MM.1S (cell line): Measurements from ENCODE around the gene GDPD5.
"Not testable (repeated sequence)": the region's sequence is repeated elsewhere in the genome, so short reads cannot be mapped to it uniquely, and the experiment has no call there.

Source experiments
- DNase-seq: peaks from one replicate; pipeline ENCODE4 v3.0.0-alpha.2; 2015
- H2AFZ ChIP-seq: fragments of 300-600 bp; sonication (generic); 2 replicates; pipeline ENCODE4 v1.6.0; 2016; ENCODE audit warnings: antibody characterized with exemption, low read length
- H3F3A ChIP-seq: fragments of 300-600 bp; sonication (generic); 2 replicates; pipeline ENCODE4 v1.6.1; 2016; ENCODE audit warnings: mild to moderate bottlenecking, antibody characterized with exemption, low read length, moderate library complexity, mixed read lengths; ENCODE audit not compliant: insufficient read depth
- H3K27ac ChIP-seq: fragments of 300-600 bp; sonication (generic); 2 replicates; pipeline ENCODE4 v1.5.1; 2016; ENCODE audit warnings: mild to moderate bottlenecking, low read length
- H3K27me3 ChIP-seq: fragments of 300-600 bp; sonication (generic); replicated peaks from 2 replicates; pipeline ENCODE4 v1.6.0; 2016; ENCODE audit warnings: low read length; ENCODE audit not compliant: insufficient read depth
- H3K36me3 ChIP-seq: fragments of 300-600 bp; sonication (generic); replicated peaks from 2 replicates; pipeline ENCODE4 v1.6.1; 2016; ENCODE audit warnings: mild to moderate bottlenecking, low read length, mixed read lengths; ENCODE audit not compliant: insufficient read depth
- H3K4me1 ChIP-seq: fragments of 300-600 bp; sonication (generic); 2 replicates; pipeline ENCODE4 v1.6.1; 2016; ENCODE audit warnings: low read length, mixed read lengths
- H3K4me2 ChIP-seq: fragments of 300-600 bp; sonication (generic); 2 replicates; pipeline ENCODE4 v1.6.0; 2016; ENCODE audit warnings: low read depth, low read length
- H3K4me3 ChIP-seq: fragments of 300-600 bp; sonication (generic); 2 replicates; pipeline ENCODE4 v1.5.1; 2016; ENCODE audit warnings: low read length, mixed read lengths
- H3K79me2 ChIP-seq: fragments of 300-600 bp; sonication (generic); 2 replicates; pipeline ENCODE4 v1.6.1; 2016; ENCODE audit warnings: mixed run types, low read length, mixed read lengths
- H3K9ac ChIP-seq: fragments of 300-600 bp; sonication (generic); 2 replicates; pipeline ENCODE4 v1.6.1; 2016; ENCODE audit warnings: low read length, mixed read lengths
- H3K9me2 ChIP-seq: fragments of 300-600 bp; sonication (generic); replicated peaks from 2 replicates; pipeline ENCODE4 v1.6.1; 2016; ENCODE audit warnings: mild to moderate bottlenecking, low read length, mixed read lengths; ENCODE audit not compliant: insufficient read depth
- H3K9me3 ChIP-seq: fragments of 300-600 bp; sonication (generic); replicated peaks from 2 replicates; pipeline ENCODE4 v1.6.1; 2016; ENCODE audit warnings: mild to moderate bottlenecking, low read length, mixed read lengths; ENCODE audit not compliant: insufficient read depth
- H4K20me1 ChIP-seq: fragments of 300-600 bp; sonication (generic); 2 replicates; pipeline ENCODE4 v1.6.1; 2016; ENCODE audit warnings: mild to moderate bottlenecking, low read length, moderate library complexity, mixed read lengths; ENCODE audit not compliant: insufficient read depth
- EZH2 ChIP-seq: fragments of 300-600 bp; sonication (generic); optimal IDR thresholded peaks from 2 replicates; pipeline ENCODE3; 2017; ENCODE audit warnings: low read depth, mild to moderate bottlenecking, antibody characterized with exemption, low read length, mixed read lengths
- EZH2phosphoT487 ChIP-seq: fragments of 300-600 bp; sonication (generic); IDR thresholded peaks from 2 replicates; pipeline ENCODE4 v1.6.1; 2018; ENCODE audit warnings: antibody characterized with exemption, low read length
- TF ChIP-seq, protein P1 (sequence below): fragments of 300-600 bp; sonication (generic); IDR thresholded peaks from 2 replicates; pipeline ENCODE4 v1.5.1; 2016; ENCODE audit warnings: antibody characterized with exemption, low read length, mixed read lengths

GDPD5 gene

GRCh38 chr11:75421035-75421602 lies 104.6 kb downstream of the GDPD5 start:
- Histone ChIP-seq H3K9me3 (no peaks in the 10 kb centered on the region), H3K9ac (no peak overlapping the region), H3K4me2 (no peak overlapping the region), H3K79me2 (no peaks in the 10 kb centered on the region), H4K20me1 (no peaks in the 10 kb centered on the region), H3K4me1 (no peaks in the 10 kb centered on the region), H3K27ac (no peak overlapping the region), H3K36me3 (no peaks in the 10 kb centered on the region), H3K4me3 (no peak overlapping the region), H3K9me2 (no peaks in the 10 kb centered on the region), H2AFZ (no peak overlapping the region), H3K27me3 (no peaks in the 10 kb centered on the region), H3F3A (peaks cover 6% of the 10 kb centered on the region; the same call in 1 of the 2 replicates)
- TF ChIP-seq EZH2, result no peak
- no peak for TF ChIP-seq EZH2phosphoT487
- TF ChIP-seq, protein P1, sequence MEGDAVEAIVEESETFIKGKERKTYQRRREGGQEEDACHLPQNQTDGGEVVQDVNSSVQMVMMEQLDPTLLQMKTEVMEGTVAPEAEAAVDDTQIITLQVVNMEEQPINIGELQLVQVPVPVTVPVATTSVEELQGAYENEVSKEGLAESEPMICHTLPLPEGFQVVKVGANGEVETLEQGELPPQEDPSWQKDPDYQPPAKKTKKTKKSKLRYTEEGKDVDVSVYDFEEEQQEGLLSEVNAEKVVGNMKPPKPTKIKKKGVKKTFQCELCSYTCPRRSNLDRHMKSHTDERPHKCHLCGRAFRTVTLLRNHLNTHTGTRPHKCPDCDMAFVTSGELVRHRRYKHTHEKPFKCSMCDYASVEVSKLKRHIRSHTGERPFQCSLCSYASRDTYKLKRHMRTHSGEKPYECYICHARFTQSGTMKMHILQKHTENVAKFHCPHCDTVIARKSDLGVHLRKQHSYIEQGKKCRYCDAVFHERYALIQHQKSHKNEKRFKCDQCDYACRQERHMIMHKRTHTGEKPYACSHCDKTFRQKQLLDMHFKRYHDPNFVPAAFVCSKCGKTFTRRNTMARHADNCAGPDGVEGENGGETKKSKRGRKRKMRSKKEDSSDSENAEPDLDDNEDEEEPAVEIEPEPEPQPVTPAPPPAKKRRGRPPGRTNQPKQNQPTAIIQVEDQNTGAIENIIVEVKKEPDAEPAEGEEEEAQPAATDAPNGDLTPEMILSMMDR, result no peak
- DNase-seq, result no peak

- no peak overlapping the region for H2AFZ ChIP-seq
- no peak for DNase-seq
- no peaks in the 10 kb centered on the region for H3K4me1 ChIP-seq
- no peak for TF ChIP-seq EZH2phosphoT487
- TF ChIP-seq, protein P1, result no peak
- TF ChIP-seq EZH2, result no peak
- no peak overlapping the region for H3K9ac ChIP-seq
- H4K20me1 ChIP-seq, result no peaks in the 10 kb centered on the region
- peaks cover 6% of the 10 kb centered on the region; the same call in 1 of the 2 replicates for H3F3A ChIP-seq
- H3K9me3 ChIP-seq, result no peaks in the 10 kb centered on the region
- H3K9me2 ChIP-seq, result no peaks in the 10 kb centered on the region
- H3K4me3 ChIP-seq, result no peak overlapping the region
- no peaks in the 10 kb centered on the region for H3K36me3 ChIP-seq
- H3K4me2 ChIP-seq, result no peak overlapping the region
- H3K79me2 ChIP-seq, result no peaks in the 10 kb centered on the region
- no peak overlapping the region for H3K27ac ChIP-seq
- H3K27me3 ChIP-seq, result no peaks in the 10 kb centered on the region
These were observed 105.3 kb downstream of the GDPD5 start for GRCh38 chr11:75420224-75421034.

DNA sequence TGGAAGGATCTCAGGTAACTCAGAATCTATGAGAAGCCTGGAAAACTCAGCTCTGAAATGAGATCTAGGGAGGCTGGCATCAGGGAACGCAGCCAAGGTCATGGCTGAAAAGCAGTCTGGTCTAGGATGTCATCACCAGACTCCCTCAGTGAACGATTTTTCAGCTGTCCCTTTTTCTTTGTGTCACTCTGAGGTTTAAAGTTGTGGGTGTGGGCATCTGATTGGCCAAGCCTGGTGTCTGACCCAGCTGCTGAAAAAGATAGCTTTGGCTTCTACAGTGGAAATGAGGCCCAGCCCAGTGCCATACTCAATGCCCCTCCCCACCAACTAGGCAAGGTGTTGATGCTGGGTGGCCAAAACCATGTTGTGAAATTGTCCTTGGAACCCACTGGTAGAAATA lies 111.9 kb downstream of the GDPD5 start:
- DNase-seq, result no peak

GRCh38 chr11:75413146-75413545 lies 112.6 kb downstream of the GDPD5 start:
- H3K9ac ChIP-seq, H3K79me2 ChIP-seq, H3F3A ChIP-seq, H3K4me1 ChIP-seq, H4K20me1 ChIP-seq, H3K9me2 ChIP-seq, H3K4me3 ChIP-seq, H2AFZ ChIP-seq, H3K36me3 ChIP-seq, H3K27ac ChIP-seq, H3K4me2 ChIP-seq, DNase-seq, H3K27me3 ChIP-seq, H3K9me3 ChIP-seq: not testable (repeated sequence)

More for the DNA sequence above, 111.9 kb downstream of the GDPD5 start:
- Histone ChIP-seq H3K36me3 (no peaks in the 10 kb centered on the region), H3F3A (peaks cover 11% of the 10 kb centered on the region; the same call in 1 of the 2 replicates), H3K9me2 (no peaks in the 10 kb centered on the region), H3K4me3 (no peak overlapping the region), H3K79me2 (no peaks in the 10 kb centered on the region), H3K27ac (no peak overlapping the region), H3K27me3 (no peaks in the 10 kb centered on the region), H4K20me1 (no peaks in the 10 kb centered on the region), H2AFZ (no peak overlapping the region), H3K4me2 (no peak overlapping the region), H3K4me1 (no peaks in the 10 kb centered on the region), H3K9ac (no peak overlapping the region), H3K9me3 (no peaks in the 10 kb centered on the region)
- no peak for TF ChIP-seq EZH2

- not testable (repeated sequence) for H2AFZ ChIP-seq, H3K27me3 ChIP-seq, H3K4me3 ChIP-seq, H3K9me2 ChIP-seq, H3K4me2 ChIP-seq, DNase-seq, H3K9ac ChIP-seq, H3K9me3 ChIP-seq, H3K27ac ChIP-seq, H3K4me1 ChIP-seq
- Histone ChIP-seq H3K36me3 (peaks cover 20% of the 10 kb centered on the region; the same call in 1 of the 2 replicates), H3K79me2 (peaks cover 33% of the 10 kb centered on the region), H3F3A (peaks cover 24% of the 10 kb centered on the region), H4K20me1 (peaks cover 28% of the 10 kb centered on the region)
These were observed 115.8 kb downstream of the GDPD5 start for GRCh38 chr11:75409971-75410370.
